NCI-H524 (cell line): ENCODE results near the gene ARMC2.
A peak's percentile ranks its signal among the peaks of the same experiment; 100 is the strongest.
"Not testable (repeated sequence)": the region's sequence is repeated elsewhere in the genome, so short reads cannot be mapped to it uniquely, and the experiment has no call there.

Experiments used
- DNase-seq, 2 experiments: peaks; one replicate each; lab custom pipeline; 2025; lab: John Stamatoyannopoulos, UW

ARMC2 gene

GRCh38 chr6:108952776-108953486, 104.7 kb downstream of the ARMC2 start:
- DNase-seq: no peak

- no peak for DNase-seq
Observed at GRCh38 chr6:108953681-108954080, 105.5 kb downstream of the ARMC2 start.

- no peak for DNase-seq
Observed at GRCh38 chr6:108955329-108955949, 107.2 kb downstream of the ARMC2 start.

- DNase-seq: no peak
Observed at GRCh38 chr6:108957221-108957620, 109.0 kb downstream of the ARMC2 start.

GRCh38 chr6:108958900-108959770, 110.9 kb downstream of the ARMC2 start:
- DNase-seq: no peak

- no peak for DNase-seq
Observed at GRCh38 chr6:108959972-108960582, 111.9 kb downstream of the ARMC2 start.

- no peak for DNase-seq
Observed at GRCh38 chr6:108960601-108961000, 112.4 kb downstream of the ARMC2 start.

GRCh38 chr6:108961077-108961476, 112.9 kb downstream of the ARMC2 start:
- no peak for DNase-seq

GRCh38 chr6:108961985-108962384, 113.8 kb downstream of the ARMC2 start:
- no peak for DNase-seq

GRCh38 chr6:108966251-108966650, 118.0 kb downstream of the ARMC2 start:
- no peak for DNase-seq

GRCh38 chr6:108966855-108967755, 118.9 kb downstream of the ARMC2 start:
- peak in 1 of 2 experiments; percentile 67 for DNase-seq

GRCh38 chr6:108968325-108969316, 120.4 kb downstream of the ARMC2 start:
- no peak for DNase-seq

- DNase-seq: no peak
Observed at GRCh38 chr6:108969776-108970175, 121.6 kb downstream of the ARMC2 start.

- DNase-seq: no peak
Observed at GRCh38 chr6:108974201-108974600, 126.0 kb downstream of the ARMC2 start.

GRCh38 chr6:108978638-108979037, 130.4 kb downstream of the ARMC2 start:
- DNase-seq: not testable (repeated sequence)

GRCh38 chr6:108982154-108983113, 134.2 kb downstream of the ARMC2 start:
- no peak for DNase-seq

- no peak for DNase-seq
Observed at GRCh38 chr6:108983151-108983550, 134.9 kb downstream of the ARMC2 start.

- DNase-seq: no peak
Observed at GRCh38 chr6:108985301-108985700, 137.1 kb downstream of the ARMC2 start.

GRCh38 chr6:108987156-108987555, 138.9 kb downstream of the ARMC2 start:
- DNase-seq: no peak
